GM19238 (cell line): ENCODE measurements around the gene CNTN2.

Experiments
- DNase-seq: peaks from one replicate; pipeline ENCODE4 v3.0.0; 2011; ENCODE audit warnings: low spot score; ENCODE audit not compliant: insufficient read length

CNTN2 gene

DNA sequence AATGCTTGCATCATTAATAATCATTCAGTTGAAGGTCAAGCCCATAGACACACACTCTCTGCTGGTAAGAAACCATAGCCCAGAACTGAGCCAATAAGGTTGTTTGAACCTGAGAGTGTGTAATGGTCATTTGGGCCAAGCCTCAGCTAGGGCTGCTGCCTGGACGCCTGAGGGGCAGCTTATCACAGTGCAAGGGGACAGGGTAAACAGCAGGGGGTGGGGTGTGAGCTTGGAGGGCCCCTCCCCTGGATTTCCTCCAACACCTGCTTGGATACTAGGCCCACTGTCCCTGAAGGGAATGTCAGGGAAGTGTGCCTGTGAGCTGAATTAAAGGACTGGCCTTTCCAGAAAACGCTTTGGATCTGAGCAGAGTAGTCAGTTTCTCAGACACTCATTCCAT lies 24.6 kb upstream of the CNTN2 start:
- DNase-seq, result no peak

DNA sequence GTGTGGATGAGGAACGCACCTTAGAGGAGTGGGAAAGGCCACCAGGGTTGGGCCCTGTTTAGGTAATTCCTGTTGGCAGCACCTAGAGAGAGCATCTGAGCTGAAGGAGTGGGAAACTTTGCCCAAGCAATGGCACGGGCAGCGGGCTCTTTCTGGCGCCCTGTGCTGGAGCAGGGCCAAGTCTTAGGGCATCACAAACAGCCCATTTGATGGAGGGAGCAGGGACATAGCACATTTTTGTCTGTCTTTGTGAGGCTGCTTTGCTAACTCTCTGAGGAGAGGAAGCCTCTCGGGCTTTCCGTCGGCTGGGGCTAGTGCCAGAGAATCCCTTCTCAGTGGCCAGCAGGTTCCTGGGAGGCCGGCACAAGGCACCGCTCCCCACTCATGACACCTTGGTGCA lies 22.5 kb upstream of the CNTN2 start:
- DNase-seq, result no peak

DNA sequence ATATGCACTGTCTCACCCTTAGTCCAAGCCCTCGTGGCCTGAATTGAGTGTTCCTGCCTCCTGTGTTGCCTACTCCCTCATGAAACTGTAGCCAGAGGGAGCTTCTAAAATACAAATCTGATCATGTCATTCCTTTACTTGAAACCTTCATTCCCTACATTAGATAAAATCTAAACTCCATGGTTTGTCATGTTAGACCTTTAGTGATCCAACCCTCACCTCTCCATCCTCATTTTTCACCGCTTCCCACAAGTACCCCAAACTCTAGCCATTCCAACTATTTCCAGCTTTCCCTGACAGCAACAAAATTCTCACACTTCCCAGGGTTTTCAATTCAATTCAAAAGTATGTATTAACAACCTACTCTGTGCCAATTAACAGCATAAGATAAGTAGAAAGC lies 18.3 kb upstream of the CNTN2 start:
- no peak for DNase-seq

DNA sequence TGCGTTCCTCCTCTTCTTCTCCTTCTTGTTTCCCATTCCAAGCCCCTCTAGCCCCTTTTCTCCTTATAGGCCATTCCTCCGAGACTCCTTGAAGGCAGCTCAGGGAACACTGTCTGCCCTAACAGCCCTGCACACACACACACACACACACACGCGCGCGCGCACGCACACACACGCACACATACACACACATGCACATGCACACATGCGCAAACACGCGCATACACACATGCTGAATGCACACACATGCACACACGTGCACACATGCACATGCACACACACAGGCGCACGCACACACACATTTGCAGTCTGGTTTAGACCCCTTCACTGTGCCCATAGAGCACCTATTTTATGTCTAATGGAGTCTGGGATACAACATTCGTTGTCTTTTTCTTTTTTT lies 17.8 kb upstream of the CNTN2 start:
- no peak for DNase-seq

DNA sequence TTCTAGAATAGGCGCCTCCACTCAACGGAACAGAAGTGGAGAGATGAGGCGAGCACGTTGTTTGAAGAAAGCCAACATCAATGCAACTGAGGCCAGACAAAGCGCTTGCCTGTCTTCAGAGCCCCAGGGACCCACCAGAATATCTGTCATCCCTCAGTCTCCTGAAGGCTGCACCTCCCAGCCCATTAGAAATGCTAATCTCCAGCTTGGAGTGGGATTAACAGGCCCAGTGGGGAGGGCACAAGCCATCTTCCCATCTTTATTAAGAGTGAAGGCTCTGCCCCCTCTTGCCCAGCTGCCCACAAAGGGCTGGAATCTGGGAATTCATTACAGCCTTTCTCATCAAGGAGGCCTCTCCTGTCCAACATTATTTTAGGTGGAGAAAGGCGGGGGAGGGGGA lies 16.8 kb upstream of the CNTN2 start:
- no peak for DNase-seq

DNA sequence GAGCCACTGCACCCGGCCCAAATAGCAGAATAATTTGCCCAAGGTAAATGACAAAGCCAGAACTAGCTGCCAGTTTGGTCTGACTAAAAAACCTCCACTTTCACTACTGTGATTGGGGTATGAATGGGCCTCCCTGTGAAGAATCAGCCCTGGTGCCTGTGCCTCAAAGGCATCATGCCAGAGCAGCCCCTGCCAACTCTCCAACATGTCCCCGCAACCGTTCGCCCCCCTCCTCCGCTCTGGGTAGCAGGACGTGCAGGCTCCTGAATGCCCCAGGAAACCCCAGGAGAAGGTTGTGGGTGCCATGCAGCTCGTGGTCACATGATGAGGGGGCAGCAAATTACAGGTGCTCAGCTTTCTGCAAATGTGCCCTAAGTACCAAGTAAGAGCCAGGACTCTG lies 14.6 kb upstream of the CNTN2 start:
- no peak for DNase-seq

DNA sequence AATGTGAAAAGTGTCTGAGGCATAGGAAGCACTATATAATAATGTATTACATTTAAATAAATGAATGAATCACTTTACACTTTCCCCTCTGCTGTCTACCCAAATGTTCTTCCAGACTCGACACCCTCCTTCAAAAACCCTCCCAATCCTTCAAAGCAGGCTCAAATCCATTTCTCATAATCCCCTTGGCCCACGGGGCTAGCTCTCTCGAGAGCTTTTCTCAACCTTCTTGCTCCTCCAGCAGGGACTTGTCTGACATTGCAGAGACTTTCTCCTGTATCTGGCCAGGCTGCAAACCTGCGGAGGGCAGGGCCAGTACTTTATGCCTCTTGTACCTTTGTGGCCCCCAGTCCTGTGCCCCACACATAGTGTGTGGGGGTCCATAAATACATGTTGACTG lies 14.1 kb upstream of the CNTN2 start:
- no peak for DNase-seq

DNA sequence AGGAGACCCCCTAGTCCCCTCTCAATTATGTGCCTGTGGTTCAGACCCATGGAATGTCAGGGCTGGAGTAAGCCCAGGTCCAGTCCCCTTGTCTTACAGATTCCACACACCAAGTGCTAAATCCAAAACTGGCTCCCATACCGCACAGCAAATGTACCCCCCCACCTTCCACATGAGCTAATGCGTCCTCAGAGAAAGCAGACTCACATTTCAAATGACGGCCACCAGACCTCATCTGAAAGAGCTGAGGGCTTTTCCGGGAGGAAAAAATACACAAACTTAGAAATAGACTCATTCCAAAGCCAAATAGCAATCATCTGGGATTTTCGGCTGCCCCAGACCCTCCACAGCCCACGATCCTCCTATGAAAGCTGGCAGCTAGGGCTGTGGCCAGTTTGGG lies 12.8 kb upstream of the CNTN2 start:
- no peak for DNase-seq

DNA sequence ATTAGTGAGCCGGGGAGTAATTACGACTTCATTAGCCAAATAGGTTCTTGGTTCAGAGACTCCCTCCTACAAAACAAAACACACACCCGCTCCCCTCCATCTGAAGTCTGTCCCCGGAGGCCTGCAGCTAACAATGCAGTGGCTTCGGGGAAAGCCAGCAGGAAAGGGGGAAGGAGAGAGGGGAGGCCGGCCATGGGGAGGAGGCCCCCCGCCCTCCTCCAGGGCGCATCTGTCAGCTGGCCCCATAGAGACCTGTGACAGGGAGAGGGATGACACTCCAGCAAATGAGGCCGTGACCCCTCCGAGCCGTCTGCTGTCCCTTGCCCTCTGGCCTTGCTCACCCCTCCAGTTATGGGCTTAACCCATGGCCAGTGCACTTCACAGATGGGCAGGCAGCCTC lies 12.1 kb upstream of the CNTN2 start:
- no peak for DNase-seq

DNA sequence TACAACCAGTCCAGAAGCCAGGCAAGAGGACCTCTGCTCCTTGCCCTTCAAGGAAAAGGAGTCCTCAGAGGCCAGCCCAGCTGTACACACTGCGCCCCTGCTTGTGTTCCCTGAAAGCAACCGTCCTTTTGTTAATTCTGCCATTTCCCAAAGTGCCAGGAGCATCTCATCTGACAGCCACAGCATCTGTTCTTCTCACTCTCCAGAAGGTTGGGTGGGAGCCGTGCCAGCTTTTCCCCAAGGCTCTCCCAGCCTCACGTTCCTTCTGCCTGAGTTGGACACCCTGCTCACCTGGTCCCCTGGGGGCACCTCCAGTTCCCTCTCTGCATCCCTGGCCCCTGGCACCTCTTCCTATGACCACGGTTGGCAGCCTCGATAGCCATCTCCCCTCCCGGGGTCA lies 10.5 kb upstream of the CNTN2 start:
- no peak for DNase-seq

DNA sequence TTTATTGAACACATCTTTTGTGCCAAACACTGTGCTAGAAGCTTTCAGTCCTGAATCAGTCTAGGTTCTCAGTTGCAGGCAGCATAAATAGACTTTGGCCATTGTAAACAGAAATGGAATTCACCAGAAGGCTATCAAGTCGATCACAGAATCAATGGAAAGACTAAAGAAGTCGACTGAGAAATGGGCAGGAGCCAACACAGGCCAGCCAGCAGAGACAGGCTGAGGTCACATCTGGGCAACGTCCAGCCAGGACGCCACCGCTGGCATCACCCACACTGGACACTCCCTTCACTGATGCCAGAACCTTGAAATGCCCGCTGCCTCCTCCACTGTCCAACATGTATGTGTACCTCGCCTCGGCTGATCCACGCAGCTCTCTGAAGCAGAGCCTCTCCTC lies 5.5 kb upstream of the CNTN2 start:
- no peak for DNase-seq

DNA sequence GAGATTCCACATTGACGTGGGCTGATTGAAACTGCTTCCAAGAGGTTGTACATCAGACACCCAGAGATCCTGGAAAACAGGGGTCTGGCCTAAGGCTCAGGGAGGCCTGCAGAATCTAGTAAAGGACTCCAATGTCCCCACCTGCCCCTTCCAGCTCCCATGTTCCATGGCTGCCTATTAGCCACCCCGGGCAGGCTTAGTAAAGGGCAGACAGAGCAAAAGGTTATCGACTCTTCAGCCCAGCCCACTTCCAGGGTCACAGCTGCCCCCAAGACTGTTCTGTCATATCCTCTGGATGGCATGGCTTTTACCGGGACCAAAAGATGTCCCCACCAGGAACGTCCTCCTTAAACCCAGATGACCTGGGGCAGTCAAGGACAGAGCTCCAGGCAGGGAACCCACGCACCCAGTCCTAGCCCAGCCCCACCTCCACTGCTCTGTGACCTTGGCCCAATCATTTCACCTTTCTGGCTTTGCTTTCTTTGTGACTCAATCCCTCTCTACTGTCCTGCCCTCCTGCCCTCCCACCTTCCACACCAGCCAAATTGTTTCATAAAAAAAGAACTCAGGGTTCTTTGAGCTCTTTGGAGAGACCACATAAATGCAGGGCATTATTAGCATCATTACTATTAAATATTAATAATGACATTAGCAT lies 4.8 kb upstream of the CNTN2 start:
- no peak for DNase-seq

DNA sequence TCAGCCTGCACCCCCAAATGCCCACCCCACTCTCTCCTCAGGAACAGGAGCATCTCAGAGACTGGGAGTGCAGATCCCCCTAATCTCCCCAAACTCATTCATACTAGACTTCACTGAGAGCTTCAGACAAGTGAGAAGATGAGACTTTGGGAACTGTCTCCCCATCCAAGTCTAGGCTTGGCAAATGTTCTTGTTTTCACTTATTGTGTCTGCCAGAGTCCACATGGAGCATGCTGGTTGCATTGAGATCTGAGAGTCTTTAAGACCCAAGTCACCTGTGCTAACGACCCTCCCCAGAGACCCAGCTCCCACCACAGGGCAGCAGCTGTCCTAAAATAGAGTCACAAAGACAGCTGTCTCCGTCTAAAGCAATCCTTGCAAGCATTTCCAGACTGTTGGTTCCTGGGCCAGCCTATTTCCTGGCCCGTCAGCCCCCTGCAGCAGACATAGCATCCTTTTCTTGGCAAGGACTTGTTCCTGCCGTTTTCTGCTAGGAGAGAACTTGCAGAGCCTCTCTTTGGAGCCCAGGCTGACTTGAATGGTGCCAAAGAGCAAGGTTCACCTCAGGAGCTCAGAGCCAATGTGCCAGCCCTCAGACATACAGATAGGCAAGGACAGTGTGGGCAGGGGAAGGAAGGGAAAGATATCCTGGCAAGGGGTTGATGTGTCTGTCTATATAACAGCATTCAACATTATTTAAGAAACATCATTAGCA lies 1.9 kb upstream of the CNTN2 start:
- DNase-seq, result no peak

DNA sequence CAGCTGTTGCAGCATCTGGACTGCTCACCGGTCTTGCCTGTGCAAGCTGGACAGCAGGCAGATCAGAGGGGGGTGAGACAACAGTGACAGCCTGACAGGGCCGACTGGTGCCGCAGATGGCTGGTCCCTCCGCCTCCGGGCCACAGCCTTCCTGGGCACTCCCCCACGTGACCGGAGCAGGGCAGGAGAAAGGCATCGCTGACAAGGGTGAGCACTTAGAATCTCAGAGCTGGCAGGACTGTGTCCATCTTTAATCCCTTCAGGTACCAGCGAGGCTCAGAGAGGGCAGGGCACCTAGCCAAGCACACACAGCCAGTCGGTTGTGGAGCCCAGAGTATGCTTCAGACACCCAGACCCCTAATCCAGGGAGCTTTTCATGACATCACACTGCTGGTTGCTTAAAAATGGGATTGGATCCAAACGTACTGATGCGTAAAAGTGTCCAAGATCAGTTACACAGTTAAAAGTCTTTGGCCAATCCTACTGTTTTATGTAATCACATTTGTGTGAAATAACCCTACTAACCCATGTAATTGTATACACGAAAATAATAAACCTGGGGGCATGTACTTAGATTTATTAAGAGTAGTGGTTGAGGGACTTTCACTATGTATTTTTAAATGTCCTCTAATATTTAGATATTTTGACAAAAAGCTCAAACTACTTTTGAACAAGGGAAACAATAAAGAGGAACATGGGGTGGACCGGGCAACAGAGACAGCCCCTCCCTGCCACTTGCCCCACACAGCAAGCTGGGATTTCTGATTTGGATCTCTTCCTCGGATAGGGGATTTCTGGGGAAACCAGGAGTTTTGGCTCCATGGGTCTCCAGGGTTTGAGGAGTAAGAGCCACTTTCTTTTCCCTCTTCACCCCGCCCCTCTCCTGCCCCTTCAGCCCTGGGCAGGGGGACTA lies 758 bp upstream of the CNTN2 start:
- DNase-seq, result no peak

DNA sequence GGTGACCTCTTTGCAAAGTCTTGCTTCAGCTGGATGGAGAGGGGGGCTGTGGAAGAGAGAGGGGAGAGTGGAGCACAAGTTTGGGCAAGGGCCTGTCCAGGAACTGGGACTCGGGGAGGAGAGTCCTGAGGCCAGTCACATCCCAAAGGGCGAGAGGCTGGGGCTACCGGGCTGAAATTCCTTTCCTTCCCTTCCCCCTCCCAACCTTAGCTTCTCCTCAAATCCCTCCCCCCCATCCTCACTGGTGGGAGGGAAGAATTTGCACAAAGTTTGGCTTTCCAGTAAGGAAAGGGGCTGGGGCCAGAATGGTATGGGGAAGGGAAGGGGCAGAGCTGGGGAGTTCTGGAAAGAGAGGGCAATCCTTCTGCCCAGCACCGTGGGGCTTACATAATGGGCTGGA lies 854 bp downstream of the CNTN2 start:
- no peak for DNase-seq

DNA sequence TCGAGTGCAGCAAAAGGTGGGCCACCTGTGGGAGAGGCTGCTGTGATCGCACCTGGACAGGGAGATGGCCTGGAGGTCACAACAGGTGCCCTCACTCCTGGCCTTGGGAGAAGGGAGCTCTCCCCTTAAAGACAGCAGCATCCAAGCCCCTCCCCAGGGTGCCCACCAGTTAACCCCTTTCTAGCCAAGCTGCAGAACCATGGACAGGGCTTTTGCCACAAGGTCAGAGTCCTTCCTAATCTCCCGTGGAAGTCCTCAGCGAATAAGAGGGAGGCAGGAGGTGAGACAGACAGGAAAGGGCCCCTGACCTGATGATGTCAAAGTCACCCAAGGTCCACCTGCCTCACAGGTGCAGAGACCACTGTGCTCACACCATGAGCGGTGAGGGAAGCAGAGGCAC lies 1.7 kb downstream of the CNTN2 start:
- DNase-seq, result no peak

DNA sequence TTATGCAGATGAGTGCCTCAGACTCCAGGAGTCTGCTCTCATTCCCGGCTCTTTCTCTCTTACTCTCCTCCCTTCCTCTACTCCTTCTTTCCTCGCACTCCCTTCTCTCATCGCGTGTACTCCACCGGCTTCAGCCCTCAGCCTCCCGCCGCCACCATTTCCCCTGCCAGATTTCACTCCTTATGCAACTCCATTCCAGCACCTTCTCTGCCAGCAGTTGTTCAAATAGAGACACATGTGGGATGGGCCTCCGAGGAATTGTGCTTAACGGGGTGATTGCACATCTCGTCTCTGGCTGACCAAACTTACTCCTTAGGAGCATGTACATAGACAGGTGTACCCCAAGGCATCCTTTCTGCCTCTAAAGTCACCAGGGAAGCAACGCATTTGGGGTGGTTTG lies 2.1 kb downstream of the CNTN2 start:
- DNase-seq, result no peak

DNA sequence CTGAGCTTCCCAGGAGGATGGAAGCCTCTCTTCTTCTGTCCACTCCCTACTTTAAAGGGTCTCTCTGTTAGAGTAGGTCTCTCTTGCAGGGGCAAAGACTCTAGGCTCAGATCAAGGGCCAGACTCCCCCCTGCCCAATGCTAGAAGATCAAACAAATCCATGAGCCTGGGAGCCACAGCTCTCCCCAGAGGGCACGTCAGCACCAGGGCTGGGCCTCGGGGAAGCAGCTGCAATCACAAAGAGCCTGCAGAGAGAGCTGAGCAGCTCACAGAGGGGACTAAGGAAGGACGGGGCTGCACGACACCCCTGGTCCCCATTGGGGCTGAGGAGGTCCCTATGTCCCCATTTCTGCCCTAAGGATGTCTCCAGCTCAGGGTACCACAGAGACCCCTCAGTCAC lies 3.9 kb downstream of the CNTN2 start:
- DNase-seq, result no peak

DNA sequence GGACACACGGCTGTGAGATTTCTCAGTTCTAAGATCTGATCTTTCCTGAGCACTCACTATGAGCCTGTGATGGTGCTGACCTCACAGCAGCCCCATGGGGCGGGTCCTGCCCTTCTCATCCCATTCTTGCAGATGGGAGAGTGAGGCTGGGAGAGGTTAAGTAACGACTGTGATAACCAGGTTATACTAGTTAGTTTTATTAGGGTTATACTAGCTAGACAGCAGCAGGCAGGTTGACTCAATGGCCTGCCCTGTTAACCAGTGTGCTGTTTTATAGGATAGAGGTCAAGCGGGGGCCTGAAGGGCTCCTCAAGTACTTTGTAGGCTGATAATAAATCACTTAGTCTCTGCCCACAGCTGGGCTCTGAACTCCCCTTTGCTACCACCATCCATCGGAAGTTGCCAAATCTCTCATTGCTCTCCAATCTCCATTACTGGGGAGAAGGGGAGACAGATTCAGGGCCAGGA lies 4.8 kb downstream of the CNTN2 start:
- no peak for DNase-seq

DNA sequence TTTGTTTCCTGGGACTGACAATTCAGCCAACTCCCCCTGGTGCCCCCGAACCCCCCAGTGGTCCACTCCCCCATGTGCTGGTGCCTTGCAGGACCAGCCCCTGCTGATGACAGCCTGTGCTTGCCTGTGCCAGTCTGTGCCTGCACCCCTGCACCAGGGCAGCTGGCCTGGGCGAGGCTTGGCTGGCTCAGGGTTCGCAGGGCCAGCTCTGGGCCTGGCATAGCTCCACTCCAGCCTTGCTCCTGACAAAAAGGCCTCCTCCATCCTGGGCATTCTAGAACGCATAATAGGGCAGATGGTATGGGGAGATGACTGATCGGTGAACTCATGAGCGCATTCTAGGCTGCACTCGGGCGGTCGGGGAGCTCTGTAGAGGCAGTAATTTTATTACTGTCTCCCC lies 5.4 kb downstream of the CNTN2 start:
- no peak for DNase-seq

DNA sequence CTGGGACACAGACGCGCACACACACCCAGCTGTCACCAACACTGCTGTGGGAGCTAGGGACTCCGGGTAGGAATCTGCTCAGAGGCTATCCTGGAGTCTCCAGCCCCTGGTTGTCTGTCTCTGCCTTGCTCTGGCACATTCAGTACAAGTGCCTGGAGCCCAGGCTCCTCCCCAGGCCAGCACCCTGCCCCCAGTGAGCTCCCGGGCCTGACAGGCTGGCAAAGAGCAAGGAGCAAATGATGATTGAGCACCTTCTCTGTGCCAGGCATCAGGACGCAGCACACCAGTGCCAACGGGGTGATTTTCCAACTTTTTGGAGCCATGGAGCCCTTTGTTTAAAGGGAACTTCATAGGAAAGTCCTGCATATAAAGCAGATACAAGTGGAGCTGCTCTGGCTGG lies 6.5 kb downstream of the CNTN2 start:
- DNase-seq, result no peak

DNA sequence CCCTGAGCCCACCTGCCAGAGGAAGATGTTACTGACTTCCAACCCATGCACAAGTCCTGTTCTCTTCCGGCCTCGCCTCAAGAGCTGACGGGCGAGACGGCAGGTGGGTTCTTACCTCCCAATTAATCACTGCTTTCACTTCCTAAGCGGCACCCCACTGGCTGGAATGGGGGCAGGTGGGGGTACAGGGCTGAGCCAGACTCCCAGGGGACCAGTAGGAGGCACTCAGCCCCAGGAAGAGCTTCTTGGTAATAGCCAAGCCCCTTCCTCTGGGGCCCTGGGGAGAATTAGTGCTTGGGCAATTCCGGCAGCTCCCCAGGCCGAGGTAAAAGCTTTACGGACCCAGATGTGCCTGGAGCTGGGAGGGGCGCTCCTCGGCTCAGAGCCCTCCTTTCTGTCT lies 9.7 kb downstream of the CNTN2 start:
- no peak for DNase-seq
